NCI-H2171 treated with DMSO at 0.1 percent for 48 hours (cell line): ENCODE data around the gene GPRIN3.
"Not testable (repeated sequence)": the region's sequence is repeated elsewhere in the genome, so short reads cannot be mapped to it uniquely, and the experiment has no call there.

Experiments used
- DNase-seq: peaks from one replicate; lab custom pipeline; 2025; lab: John Stamatoyannopoulos, UW

The GPRIN3 gene

DNA sequence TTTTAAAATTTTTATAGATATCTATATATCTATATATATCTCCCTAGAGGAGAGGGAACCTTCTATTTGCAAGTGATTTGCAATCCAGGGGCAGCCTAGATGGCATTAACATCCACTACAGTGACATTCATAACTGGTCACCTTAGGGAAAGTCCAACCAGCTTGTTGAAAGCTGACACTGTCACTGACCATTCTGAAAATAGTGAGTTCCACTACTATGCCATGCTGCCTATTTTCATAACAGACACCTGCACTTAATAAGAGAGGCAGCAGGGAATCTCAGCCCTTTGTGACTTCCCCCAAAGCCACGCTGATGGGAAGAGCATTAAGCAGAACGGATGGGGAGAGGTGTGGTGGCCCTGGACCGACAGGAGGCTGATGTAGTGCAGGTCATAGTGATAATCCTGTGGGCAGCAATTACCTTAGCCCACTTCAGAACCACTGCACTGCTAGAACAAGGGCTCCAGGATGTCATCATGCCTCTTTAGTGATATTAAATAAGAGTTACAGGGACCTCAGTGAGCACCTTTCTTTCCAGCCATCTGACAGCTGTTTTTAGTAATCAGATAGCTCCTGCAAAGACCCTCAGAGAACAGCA lies 51.3 kb downstream of the GPRIN3 start:
- DNase-seq: no peak

DNA sequence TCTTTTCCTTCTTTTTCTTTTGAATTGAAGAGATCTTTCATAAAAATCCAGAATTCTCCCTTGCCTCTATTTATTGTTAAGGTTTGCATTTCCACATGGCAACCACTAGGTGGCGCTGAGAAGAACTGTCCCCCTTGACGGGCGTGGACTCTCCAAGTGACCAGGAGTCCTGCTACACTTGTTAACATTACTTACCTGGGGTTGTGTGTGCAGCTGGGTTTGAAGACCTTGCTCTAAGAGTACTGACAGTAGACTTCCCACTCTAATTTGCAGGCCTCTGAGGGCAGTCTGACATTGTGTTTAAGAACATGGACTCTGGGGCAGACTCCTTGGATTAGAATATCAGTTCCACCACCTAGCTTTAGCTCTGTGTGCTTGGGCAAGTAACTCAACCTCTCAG lies 52.8 kb downstream of the GPRIN3 start:
- no peak for DNase-seq

DNA sequence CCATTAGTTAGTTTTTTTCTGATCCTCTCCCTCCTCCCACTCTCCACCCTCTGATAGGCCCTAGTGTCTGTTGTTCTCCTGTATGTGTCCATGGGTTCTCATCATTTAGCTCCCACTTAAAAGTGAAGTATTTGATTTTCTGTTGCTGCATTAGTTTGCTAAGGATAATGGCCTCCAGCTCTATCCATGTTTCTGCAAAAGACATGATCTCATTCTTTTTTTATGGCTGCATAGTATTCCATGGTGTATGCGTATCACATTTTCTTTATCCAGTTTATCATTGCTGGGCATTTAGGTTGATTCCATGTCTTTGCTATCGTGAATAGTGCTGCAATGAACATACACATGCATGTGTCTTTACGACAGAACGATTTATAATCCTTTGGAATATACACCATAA lies 53.3 kb downstream of the GPRIN3 start:
- DNase-seq: not testable (repeated sequence)

DNA sequence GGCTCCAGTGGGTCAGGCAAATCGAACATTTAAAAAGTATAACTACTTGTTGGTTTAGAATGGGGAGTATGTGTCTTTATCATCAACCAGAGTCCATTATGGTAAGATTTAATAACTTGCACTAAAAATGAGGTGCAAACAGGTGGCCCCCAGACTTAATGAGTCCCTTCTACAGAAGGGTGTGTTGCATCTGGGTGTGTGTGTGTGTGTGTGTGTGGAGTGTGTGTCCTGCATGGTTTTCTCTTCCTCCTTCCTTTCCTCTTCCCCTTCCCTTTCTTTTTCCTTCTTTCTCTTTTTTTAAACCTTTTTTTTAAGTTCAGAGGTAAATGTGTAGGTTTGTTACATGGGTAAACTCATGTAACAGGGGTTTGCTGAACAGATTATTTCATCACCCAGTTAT lies 53.7 kb downstream of the GPRIN3 start:
- no peak for DNase-seq

DNA sequence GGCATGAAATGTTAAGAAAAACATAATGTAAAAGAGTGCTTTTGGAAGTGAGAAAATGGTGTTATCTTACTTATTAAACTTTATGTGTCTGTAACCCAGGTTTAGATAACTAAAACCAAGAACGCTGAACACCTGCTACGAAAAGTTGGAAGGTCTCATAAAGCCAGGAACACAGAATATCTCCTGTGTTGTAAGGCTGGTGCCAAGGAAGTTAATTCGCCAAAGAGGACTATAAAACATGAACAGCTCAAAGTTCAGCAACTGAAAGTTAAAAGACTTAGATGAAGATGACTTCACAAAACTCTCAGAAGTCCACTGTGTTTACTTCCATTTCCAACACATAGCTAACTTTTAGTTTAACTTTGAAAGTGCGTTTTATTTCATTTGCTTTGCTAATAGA lies 54.3 kb downstream of the GPRIN3 start:
- no peak for DNase-seq

DNA sequence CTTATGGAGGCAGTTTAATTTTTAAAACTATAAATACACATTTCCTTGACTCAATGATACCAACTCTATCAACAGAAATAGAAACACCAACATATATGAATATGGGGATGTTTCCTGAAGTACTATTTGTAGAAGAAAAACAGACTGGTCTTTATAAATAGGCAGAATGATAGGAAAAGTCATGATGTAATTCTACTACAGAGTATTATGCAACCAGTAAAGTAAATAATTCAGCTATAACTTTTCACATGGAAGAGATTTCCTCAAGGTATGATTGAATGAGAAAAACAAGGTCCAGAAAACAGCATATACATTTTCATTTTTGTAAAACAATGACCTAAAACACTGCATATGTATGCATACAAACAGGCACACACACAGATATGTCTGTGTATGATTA lies 56.2 kb downstream of the GPRIN3 start:
- no peak for DNase-seq

DNA sequence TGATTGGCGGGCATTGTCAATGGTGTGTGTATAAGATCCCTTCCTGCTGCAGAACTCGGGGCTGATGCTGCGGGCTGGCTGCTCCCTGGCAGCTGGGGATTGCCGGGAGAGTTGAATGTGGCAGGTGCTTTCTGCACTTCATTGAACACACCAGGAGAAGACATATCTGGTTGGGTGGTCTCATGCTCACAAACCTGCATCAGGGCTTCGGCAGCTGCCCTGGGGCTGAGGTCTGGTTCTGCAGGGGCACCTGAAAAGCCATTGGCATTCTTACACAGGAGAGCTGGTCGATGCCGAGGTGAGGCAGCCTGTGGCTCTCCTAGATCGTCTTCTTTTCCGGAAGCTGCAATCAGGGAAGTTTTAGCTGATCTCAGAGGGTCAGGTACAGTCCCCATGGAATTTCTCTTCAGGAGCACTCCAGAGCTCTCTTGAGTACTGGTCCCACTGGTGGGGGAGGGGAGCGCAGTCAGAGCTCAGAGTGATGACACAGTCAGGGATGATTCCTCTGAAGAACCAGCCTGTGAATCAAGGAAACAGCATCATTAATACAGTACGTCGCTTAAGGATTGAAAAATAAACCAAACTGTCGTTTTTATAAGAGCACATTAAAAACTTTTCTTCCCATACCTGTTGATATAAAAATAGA lies 57.8 kb downstream of the GPRIN3 start:
- peak; percentile 68 for DNase-seq

DNA sequence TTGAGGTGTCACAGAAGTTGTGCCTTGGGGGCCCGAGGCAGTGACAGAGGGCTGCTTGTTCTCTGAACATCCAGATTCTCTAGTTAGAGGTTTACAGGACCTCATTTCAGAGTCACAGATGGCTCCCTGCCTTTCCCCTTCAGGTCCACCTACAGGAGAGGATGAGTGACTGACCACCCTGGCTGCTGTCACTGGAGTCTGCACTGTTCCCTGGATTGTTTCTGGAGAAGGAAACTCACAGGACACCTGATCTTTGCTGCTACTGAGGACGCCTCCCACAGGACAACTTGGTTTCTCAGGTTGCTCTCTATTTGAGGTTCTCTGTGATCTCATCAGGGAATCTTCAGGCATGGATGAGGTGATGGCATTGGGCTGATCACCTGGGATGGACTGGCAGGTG lies 58.3 kb downstream of the GPRIN3 start:
- DNase-seq: no peak

DNA sequence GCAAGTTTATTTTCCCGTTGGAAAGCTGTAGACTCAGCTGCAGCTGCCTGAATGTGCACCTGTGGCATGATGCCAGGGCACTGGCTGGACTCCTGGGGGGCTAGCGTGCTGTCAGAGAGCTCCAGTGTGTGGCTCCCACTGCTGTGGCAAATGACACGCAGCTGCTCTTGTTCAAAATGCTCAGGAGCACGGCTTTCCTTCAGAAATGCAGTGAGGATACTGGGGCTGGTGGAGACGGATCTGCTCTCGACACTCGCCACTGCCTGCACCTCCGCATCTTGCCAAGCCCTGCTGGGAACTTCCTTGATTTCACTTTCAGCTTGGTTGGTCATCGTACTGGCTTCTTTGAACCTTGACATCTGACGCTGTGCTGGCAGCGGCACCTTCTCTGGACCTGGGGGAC lies 58.7 kb downstream of the GPRIN3 start:
- DNase-seq: peak; percentile 69

DNA sequence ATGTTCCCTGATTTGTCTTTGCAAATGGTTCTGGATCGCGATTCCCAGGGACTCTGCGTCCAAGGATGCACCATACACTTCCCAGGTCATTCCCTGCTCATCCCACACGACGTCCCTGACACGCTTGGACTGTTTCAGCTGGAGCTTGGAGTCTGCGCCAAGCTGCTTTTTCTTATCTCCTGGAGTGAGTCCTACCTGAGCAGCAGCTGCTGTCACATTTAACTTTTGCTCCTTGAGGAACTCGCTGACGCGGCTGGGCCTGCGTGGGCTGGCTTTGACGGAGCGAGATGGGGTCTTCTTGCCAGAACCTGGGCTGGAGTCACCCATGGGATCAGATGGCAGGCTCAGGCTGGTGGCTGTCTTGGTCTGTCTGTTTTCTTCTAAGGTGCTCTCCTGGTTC lies 59.6 kb downstream of the GPRIN3 start:
- peak; percentile 57 for DNase-seq

DNA sequence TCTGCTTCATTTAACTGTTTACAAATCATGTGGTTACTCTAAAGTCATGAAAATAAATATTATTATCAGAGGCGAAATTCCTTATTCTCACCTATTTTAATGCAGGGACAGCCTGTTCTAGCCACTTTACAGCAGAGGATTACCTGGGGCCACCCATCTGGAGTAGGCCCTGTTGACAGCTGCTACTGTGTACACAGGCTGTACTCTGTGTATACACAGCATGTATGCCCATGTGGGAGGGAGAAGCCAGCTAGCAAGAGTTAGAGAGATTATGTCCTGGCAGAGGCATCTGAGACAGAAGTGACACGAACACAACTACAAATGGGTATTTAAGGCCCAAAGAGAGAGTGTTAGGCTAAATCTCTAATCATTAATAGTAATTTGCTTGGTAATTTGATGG lies 62.1 kb downstream of the GPRIN3 start:
- DNase-seq: peak; percentile 73

DNA sequence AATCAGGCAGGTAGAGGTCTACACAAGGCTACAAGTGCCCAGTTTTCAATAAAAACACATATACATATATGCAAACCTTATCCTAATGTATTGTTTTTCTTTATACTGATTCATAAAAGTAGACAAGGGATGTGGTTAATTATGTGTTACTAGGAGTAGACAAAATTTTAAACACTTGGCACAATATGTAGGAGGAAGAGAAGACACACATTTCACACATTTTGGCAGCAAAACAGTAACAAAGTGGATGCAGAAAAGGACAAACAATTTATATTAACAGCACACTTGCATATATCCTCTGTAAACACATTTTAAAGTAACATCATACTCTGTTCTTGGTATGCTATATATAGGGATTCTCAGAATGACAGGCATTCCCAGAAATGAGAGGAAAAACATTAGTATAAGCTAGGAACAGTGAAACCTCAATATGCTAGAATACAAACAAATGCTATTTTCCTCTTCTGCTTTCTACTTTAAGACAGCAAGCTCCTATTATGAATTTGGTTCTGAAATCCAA lies 63.8 kb downstream of the GPRIN3 start:
- DNase-seq: no peak

DNA sequence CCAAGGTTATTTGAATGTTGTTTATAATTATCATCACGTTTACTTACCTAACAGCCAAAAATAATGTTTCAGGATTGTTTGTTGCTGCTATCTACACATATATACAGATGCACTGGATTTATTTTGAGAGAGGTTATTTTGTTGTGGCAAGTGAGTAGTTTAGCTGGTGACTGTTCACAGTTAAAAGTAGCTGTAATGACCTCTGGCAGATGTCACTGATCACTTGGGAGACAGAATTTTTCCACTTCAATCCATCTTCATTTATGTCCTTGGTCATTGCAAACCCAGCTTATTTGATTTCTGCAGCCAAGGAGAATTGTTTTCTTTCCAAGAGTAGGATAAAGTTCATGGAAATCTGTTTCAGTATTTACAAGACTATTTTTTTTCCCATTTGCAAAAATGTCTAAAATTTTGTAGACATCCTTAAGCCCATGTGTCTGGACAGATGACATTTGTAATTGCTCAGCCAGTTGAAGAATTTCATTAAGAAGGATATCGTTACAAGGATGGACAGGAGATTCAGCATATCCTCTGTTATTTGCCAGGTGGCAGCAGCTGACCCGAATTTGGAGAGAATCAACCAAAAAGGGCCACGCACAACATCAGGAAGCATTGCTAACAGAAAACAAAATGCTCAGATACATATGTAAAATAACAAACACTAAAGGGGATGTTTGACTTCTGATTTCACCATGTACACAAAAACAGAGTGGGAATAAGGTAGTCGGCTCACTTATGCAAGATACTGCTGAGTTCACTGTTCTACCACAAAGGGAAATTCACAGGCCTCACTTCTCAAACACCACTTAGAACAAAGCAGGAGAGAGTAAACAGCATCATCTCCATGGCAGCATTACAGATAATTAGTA lies 64.5 kb downstream of the GPRIN3 start:
- no peak for DNase-seq

DNA sequence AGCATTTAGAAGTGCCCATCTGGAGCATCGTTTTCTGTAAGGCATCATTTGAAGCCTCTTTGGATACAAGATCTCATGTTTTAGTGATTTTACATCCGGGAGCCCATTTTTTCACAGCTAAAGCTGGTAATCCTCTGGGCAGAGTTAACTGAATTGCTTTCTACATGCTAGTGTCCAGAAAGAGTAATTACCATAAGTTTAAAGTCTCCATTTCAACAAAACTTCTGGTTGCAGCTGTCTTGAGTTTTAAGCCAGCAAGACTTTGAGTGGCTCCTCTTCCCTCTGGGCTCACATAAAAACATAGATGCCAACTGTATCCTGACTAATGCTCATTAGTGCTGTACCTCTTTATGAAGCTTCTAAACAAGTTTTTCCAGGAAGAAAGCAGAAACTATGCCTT lies 65.4 kb downstream of the GPRIN3 start:
- no peak for DNase-seq

DNA sequence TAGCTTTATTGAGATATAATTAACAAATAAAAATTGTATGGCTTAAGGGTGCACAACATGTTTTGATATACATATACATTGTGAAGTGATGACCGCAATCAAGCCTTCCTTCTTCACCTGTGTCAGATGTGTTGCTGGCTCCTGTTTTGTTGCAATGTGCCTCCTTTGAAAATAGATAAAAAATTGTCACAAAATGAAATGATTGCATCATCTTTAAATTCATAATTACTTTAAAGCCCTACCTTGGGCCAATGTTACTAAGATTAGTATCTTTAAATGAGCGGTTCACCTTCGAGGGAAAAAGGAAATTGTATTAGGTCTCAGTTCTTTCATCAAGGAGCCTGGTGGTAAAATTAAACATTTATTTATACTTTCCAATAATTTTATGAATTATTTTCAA lies 77.3 kb downstream of the GPRIN3 start:
- DNase-seq: no peak

DNA sequence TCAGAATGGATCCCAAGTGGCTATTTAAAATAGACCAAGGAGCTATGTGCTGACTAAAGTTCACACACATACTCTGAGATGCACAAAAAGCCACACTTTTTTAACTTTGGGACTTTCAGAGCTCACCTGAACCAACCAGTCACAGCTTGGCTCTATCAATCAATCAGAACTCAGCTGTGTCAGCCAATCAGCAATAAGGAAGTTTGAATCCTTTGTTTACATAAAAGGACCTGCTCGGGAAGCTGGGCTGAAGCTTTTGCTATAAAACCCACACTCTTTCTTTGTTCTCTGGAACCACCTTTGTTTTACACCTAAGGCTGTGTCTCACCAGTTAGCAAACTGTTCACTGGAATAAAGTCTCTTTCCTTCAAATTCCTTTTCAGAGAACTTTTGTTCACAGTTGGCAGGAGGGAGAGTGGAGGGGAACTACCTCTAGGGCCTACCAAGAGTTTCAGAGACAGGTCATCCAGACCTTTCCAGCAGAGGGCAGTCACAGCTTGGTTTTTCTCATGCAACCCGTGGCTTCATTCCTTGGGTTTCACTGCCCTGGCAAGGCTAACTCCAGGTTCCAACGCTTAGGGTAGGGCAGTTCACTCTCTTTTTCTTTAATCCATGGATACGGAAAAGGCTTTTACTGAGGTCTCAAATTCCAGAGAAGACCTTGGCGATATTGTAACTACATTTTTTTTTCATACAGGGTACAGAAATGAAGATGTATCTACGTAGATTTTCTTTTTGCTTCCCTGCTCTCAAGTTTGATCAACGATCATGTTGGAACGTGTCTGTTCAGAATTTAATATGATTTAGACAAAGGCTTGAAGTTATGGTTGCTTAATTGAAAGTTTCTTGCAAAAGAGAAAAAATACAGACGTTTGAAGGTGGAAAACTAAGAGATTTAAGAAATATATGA lies 80.7 kb downstream of the GPRIN3 start:
- peak; percentile 64 for DNase-seq

DNA sequence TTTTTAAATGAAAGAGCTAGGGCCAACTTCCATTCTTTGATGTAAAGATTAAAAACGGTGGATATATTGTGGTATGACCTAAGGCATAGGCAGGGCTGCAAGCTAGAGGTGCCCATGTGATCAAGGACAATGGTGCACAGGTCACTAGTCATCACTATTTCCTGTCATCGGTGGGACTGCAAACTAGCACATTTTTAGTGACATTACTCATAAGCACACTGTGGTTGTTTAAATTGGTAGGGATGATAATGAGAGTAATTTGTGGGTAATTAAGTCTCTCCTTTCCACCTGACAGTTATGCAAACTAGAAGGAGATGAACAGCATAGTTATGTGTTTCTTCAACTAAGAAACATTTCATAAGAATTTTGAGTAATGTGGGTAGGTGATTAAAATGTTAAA lies 85.4 kb downstream of the GPRIN3 start:
- no peak for DNase-seq

DNA sequence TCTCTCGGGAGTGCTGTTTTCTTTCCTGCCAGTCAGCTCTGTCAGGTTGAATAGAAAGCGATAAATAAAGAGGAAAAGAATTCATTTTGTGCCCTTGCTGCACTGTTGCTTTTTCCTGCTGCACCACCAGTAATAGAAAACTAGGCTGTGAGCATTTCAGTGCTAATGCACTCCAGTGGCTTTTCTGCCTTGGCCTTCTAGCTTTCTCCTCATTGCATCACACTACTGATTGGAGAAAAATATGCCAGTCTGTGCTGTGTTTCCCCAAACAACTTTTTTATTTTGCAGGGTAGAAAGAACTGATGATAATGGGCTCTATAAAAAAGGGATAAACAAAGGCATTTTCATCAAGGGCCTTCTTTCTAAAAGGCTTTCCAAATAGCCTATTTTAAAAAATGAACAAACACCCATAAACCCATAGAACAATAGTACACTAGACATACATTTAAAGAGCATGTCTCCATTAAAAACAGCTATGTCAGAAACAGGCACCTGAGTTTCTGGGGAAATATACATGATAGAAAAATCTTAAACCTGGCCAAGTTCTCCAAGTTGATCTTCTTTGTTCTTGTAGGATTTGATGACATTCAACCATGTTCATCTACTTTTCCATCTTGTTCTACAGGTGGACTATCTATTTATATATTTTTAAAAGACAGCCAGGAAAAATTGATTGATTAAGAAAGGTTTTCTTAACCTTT lies 86.3 kb downstream of the GPRIN3 start:
- DNase-seq: no peak

DNA sequence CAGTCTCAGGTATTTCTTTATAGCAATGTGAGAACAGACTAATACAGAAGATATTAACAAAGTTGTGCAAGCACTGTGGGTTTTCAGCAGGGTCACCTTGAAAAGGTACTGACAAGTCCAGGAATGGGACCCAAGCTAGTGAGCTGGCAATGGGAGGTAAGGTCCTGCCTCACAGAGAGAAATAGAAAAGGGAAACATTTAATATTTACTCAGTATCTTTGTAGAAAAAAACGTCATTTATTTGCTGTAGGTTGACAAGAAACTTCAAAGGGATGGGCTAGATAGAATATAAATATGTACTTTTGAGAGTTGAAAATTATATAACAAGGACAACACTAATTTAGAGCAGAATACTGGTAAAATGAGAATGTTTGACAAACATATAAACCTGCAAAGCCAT lies 89.0 kb downstream of the GPRIN3 start:
- DNase-seq: no peak

DNA sequence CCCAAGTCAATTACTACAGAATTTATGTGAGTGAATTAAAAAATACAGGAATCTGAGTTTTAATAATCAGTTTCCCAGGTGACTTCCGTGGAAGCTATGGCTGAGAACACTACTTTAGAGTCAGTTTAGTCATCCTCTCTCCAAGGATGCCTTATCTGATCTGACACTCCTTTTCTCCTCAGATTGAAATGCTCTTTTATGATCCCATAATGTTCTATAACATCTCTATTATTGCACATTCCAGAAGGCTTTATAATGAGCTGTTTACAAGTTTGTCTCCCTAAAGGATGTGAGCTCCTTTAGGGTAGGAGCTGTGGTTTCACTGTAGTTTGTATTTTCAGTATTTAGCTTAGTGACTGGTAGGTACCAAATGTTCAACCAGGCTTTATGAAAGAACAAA lies 90.0 kb downstream of the GPRIN3 start:
- DNase-seq: no peak

DNA sequence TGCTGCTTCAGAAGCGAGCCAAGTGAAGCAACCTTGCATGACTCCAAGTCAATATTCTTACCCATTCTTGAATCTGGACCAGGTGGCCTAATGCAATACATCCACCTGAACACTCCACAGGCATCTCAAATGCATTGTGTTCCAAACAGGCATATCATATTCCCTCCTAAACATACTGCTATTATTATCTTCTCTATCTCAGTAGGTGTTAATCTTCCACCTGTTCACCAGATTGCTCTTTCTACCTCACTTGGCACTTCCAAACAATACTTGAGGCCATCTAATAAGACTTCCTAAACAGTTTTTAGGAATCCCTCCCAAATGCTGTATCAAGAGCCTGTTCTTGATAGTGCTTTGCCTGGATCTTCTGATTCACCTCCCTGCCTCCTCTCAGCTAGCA lies 90.7 kb downstream of the GPRIN3 start:
- DNase-seq: peak; percentile 95
